ENCODE results near the gene IQCN.

The IQCN gene, protein sequence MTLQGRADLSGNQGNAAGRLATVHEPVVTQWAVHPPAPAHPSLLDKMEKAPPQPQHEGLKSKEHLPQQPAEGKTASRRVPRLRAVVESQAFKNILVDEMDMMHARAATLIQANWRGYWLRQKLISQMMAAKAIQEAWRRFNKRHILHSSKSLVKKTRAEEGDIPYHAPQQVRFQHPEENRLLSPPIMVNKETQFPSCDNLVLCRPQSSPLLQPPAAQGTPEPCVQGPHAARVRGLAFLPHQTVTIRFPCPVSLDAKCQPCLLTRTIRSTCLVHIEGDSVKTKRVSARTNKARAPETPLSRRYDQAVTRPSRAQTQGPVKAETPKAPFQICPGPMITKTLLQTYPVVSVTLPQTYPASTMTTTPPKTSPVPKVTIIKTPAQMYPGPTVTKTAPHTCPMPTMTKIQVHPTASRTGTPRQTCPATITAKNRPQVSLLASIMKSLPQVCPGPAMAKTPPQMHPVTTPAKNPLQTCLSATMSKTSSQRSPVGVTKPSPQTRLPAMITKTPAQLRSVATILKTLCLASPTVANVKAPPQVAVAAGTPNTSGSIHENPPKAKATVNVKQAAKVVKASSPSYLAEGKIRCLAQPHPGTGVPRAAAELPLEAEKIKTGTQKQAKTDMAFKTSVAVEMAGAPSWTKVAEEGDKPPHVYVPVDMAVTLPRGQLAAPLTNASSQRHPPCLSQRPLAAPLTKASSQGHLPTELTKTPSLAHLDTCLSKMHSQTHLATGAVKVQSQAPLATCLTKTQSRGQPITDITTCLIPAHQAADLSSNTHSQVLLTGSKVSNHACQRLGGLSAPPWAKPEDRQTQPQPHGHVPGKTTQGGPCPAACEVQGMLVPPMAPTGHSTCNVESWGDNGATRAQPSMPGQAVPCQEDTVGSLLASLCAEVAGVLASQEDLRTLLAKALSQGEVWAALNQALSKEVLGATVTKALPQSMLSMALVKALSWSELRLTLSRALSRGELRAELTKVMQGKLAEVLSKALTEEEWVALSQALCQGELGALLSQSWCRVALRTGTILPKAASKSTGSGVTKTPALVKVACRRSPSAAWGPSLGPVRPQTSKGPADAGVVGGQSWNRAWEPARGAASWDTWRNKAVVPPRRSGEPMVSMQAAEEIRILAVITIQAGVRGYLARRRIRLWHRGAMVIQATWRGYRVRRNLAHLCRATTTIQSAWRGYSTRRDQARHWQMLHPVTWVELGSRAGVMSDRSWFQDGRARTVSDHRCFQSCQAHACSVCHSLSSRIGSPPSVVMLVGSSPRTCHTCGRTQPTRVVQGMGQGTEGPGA (N-terminal part only)

DNA sequence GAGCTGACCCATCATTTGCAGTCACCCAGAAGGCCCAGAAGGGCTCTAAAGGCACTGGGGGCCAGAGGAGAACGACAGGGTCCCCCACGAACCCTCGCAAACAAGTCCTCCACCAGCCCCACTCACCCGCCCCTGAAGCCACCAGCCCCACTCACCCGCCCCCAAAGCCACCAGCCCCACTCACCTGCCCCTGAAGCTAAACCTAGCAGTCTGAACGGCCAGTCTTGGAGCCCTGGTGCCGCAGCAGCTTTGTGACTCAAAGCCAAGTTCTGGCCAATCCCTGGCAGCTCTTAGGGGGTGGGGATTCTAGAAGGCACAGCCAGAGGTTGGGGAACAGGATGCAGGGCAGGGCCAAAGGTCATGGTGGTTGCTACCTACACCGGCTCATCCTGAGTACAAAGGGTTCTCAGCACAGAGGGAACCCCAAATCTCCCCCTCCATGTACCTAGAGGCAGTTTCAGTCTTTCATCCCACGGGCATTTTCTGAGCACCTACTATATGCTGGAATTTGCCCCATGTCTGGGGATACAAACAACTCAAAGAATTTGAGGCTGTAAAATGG lies at the start of gene IQCN:
Gene IQCN, minus strand, starts transcription at position 234 of the 562 bp plus-strand sequence. CDS start 4,974 bp downstream, outside the sequence.
- peak in 2 of 56 donors; percentile 21 to 40 for DNase-seq

DNA sequence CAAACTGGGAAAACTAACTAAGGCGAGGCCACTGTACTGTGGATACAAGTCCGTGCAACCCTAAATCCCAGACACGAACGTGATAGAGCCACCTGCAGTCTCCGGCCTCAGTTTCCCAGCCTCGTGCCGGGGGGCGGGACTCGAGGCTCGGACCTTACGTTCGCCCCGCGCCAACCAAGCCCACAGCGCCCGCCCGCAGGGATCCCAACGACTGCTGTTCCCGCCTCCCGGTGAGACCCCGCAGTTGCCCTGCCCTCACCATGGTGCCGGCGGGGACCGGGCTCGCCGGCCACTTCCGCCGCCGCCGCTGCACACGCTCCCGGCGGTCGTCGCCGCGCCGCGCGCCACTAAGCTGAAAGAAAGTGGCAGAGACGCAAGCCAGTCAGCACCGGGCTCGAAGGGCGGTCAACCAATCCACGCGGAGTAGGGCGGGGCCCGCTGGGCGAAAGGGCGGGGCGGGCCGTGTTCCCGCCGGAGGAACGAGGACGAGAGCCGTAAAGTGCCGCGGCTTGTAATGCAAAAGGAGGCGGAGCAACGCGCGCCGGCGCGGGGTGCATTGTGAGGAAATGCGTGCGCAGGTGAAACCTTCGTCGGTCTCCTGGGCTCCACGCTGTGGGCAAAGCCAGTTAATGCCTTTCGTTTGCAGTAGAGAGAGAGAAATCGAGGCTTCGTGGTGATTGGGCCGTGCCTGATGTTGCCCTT lies 48.7 kb upstream of the IQCN start, which contains the start of gene LSM4:
Gene LSM4, minus strand, starts transcription at position 318 of the 702 bp plus-strand sequence. Its CDS starts 56 bp downstream, at position 262.
- DNase-seq: peak; percentile 45 to 98 (median 94)

DNA sequence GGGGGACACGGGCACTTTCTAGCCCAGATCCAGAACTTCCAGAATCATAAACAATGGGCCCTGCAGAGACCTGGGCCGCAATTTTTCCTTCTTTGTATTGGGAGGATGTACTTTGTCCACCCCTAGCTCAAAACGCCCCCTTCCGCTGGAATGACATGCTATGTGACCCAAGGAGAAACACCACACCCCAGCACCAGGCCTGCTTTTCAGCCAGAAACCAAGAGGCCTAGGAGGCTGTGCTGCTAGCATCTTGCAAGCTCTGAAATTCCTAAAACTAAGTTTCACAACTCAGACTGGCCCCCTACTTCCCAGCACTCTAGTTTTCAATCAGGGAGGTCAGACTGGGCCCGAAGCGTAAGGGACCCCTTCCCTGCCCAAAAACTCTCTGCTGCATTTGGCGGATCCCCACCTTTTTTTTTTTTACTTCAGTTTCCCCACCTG lies 48.1 kb upstream of the IQCN start:
- peak in 2 of 56 donors; percentile 7 to 9 for DNase-seq

DNA sequence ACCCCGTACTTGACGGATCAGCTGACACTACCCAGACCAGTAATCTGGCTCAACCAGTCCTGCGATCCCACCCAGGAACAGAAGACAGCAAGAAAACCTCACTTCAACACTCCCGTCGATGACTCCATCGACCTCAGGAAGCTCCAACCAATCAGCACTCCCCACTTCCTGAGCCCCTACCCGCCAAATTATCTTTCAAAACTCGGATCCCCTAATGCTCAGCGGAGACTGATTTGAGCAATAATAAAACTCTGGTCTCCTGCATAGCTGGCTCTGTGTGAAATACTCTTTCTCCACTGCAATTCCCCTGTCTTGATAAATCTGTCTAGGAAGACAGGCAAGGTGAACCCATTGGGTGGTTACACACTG lies 47.5 kb upstream of the IQCN start:
- DNase-seq: no peak

DNA sequence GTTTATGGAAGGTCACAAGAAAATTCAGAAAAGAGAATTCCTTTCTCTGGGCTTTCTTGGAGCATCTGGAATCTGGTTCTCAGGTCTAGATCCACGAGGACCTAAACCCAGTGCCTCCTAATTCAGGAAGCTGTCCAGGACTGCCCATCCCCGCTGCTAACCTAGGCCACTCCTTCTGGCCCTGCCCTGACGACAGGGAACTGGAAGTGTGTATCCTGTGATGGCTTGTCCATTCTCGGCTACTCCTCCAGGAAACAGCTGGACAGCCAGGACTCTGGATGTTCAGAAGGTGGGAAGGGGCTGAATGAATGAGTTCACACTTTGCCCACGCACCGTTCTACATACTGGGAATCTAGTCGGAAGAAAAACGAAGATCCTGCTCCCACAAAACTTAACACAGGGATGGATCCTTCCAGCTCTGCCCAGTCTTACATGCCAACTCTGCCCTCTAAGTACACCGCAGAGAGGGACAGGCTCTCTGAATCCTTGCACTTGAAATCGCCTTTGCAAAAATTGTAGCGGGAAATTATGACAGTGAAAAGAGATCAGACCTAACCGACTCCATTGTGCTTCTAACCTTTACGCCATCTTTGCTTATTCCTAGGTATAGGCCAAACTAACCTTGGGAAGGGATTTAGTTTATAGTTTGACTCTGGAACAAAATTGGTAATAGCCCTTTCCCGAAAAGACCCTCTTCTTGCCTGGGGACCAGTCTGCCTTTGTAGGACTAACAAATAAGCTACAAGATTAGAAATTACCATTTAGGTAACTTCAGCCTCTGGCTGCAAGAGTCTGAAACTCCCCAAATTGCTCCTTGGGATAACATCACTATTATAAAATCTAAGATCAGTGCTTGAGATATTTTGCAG lies 46.8 kb upstream of the IQCN start:
- no peak for DNase-seq

DNA sequence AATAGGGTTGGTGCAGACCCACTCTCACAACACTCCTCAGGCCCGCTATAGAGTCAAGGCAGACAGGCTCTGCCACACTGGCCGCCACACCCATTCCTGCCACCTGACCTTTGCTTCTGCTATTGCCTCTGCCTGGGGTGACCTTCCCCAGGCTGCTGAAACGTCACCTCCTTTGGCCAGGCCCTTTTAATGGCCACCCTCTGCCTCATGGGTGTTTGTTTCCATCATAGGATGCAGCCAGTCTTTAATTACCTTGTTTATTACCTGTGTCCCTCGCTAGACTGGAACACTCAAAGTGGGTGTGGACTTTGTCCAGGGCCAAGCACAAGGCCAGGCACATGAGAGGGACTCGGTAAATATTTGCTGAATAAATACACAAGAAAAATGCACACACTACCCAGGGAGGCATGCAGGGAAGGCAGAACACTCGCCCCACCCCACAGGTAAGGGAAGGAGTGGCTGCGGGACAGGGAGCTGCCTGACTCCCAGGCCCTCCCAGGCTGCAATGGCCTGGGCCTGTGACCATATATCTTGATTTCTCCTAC lies 45.4 kb upstream of the IQCN start:
- no peak for DNase-seq

DNA sequence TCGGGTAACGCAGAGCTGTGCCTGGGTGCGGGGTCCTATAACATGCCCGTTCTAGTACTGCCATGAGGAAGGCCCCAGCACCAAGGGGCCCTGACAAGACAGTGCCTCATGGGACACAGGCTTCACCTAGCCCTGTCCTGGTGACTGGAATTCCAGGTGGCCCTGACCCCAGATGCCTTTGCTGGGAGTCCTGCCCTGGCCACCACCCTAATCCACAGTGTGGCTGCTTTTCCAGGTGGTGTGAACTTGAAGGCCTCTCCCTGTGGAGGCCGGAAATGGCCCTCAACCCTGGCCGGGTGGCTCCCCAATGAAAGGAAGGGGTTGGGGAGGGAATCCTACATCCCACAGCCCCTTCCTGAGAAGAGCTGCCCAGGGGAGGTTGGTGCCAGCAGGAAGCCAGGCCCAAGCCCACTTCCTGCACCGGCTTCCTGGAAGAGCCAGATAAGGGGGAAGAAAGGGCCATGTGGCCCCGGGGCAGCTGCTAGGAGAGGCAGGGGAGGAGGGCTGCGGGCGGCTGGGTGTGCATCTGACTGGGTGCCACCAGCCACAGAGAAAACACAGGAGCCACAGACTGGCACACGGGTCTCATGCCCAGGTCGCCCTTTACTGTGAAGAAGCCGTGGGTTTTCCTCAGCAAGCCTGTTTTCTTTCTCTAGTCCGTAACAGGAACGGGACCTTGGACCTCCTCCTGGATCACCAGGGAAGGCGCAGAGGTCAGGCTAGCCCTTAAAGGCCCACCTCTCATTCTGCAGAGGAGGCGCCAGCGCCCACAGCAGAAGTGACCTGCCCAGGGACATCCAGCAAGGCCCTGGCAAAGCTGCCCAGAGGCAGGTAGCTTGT lies 43.9 kb upstream of the IQCN start:
- peak in 4 of 56 donors; percentile 4 to 33 (median 22) for DNase-seq

DNA sequence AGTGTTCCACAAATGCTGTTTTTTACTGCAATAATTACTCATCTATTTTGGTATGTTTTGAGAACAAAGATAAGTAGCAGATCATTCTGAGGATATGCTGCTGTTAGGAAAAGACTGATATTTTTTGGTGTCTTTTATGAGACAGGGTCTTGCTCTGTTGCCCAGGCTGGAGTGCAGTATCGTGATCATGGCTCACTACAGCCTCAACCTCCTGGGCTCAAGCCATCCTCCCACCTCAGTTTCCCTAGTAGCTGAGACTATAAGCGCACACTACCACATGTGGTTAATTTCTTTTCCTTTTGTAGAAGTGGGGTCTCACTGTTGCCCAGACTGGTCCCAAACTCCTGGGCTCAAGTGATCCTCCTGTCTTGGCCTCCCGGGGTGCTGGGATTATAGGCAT lies 39.1 kb upstream of the IQCN start:
- no peak for DNase-seq

DNA sequence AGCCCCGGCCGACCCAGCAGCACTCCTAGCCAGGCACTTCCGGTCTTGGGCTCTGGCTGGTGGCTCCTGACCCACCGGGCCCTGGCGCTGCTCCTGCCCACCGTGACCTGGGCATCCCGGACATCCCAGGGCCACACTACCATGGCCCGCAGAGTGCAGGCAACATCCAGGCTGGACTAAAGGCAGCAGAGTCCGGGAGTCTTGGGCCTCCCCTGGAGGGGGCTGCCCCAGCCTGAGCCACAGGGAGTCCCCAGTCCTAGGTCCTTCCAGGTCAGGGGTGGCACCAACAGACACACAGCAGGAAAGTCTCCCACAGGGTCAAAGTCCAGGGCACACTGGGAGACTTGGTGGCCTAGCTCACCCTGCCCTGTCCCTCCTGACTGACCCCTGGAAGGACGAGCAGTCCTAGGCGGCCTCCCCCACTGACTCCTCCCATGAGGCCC lies 37.9 kb upstream of the IQCN start:
- DNase-seq: no peak

DNA sequence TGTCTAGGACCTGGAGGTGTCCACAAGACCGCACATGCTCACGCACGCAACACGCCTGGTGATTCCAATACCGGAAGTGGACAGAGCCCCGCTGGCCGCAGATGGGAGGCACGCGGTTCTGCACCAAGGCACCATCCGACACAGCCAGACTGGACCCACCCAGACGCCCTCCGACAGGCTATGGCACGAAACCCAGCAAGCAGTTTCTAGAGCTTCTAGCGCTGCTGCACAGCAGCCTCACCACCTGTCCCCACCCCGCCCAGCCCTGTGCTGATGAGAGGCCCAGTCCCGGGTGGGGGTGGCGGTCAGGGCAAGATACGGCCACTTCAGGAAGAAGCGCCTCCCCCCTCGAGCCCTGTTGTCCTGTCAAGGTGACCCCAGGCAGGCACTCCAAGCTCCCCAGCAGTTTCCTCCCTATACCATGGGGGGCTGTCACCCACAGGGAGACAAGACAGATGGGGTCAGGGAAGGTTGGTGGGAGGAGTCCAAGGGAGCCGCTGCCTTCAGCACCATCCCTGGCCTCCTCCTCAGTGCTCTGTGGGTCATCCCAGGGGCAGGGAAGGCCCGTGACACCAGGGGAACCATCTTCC lies 37.3 kb upstream of the IQCN start:
- DNase-seq: no peak

DNA sequence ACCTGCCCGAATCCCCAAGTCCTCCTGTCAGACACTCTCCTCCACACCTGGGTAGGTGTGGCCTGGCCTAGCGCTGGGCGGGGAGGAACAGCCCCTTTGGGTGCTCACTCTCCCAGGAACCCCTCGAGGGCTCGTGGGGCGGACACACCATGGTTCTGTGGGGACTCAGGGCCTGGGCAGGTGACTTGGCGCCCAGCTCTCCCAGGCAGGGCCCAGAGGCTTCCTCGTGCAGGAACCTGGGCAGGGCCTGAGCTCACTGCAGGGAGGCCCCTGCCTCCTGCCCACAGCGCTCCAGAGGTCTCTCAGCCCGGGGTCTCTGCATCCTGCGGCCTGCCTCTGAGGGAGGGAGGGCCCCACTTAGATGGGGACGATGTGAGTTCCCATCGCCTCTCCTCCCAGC lies 36.7 kb upstream of the IQCN start:
- no peak for DNase-seq

DNA sequence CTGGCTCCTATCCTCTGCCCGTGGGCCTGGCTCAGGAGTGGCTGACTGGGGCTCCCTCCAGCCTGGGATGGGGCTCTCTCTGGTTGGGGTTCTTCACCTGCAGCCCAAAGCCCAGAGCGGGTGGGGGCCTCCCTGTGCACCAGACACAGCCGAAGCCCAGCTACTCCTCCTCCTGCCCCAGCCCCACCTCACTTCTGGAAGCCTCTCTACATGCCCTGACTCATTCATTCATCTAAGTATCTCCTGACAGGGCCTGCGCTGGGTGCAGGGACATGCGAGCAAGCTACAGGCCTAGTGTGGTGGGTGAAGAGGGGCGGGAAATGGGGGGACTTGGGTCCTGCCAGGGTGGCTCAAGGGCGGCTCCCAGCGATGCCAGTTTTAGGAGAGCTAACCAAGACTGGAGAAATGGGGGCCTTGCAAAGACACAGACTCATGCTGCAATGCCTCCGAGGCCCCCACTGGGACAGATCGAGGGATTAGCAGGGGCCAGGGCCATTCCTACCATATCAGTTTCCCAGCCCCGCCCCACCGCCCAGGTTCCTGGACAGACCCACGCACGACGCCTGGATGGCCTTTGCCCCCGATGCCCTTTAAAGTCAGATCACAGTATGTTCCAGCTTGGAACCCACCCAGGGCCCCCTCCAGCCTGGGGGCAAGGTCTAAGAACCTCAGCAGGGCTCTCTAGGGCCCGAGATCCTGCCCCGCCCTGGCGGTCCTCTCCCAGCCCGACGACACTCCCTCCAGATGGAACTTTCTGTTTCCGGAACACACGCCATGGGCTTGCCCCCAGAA lies 36.1 kb upstream of the IQCN start:
- DNase-seq: no peak

DNA sequence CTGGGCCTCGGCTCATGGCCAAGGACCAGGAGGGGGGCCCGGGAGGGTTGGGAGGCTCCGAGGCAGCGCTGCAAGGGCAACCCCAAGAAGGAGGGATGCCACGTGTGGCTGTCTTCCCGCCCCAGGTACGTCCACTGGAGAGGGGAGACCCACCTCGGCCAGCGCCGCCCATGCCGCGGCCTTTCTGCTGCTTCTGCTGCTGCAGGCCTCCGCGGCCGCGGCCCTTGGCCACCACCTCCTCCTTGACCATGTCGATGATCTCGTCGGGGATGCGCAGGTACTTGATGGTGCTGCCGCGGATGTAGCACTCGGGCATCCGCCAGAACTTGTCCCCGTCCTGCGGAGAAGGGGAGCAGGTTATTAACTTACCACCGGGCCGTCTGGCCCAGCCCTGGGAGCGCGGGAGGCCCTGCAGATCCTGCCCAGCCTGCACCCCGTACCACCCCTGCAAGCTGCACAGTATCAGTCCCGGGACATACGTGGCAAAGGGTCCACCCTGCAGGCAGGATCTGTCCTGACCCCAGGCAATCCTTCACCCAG lies 35.3 kb upstream of the IQCN start:
- no peak for DNase-seq

DNA sequence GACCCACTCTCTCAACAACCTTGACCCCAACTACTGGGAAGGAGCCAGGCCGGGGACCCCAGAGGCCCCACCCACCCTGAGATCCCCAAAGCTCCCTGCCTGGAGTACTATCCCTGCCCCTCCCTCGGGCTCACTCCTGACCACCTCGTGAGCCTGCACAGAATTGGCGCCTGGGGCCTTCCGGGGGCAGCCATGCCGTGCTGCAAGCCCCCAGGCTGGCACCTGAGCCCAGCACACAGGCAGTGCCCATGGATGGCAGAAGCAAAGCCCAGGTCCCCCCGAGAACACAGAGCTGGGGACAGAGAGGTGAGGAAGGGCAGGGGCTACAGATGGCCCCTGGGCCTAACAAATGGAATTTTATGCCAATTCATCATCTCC lies 34.7 kb upstream of the IQCN start:
- DNase-seq: no peak

DNA sequence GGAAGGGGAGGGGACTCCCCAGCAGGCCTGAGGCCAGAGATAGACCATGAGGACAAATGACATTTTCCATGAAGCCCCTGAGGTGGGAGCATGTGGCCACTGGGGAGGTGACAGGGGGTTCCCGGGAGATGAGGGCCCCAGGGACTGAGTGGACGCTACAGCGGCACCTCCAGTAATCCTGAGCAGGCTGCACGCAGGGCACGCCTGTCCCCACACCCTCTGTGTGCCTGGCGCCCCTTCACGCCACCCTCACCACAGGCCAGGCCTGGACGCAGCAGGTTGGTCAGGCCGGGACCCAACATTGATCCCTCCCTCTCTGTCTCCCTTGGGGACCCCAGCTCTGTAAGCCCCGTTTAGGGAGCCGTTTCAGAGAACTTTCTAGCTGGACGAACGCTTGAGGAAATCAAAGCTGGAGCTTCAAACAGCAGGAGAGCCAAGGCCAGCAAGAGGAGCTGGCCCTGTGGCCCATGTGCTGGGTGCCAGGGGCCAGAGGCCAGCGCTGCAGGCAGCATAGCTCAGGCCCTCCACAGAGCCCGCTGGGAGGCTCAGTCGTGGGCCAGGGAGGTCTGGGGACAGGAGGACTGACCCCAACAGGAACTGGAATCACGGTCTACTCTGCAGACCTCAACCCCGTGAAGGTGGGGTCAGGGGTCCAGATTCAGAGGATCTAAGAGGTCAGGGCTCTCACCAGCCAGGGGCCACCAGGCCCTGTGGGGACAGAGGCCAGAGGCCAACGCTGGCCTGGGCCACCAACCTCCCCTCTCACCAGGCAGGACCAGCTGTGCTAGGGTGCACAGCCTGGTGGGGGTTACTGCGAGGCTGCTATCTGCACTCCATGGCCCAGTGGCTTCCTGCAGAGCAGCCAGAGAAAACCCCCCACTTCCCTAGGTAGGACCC lies 34.0 kb upstream of the IQCN start:
- no peak for DNase-seq

All from amygdala (tissue), 56 donors.